CD4-positive, alpha-beta memory T cell (primary cell): ENCODE data around the gene PSME4. TPM values are rescaled to one million over a fixed set of nuclear protein-coding genes. Genes with fewer than 3 reads are reported as not detected.
"Not testable (repeated sequence)": the region's sequence is repeated elsewhere in the genome, so short reads cannot be mapped to it uniquely, and the experiment has no call there.

Source experiments
- CTCF ChIA-PET: fragments of 350-600 bp; sonication (Branson Sonifier 250); formaldehyde crosslinking; loops from one replicate; lab custom pipeline; 2021; ENCODE audit warnings: inconsistent platforms; ENCODE audit not compliant: partially characterized antibody; lab: Charles Lee
- POLR2A ChIA-PET: fragments of 350-600 bp; sonication (Branson Sonifier 250); formaldehyde crosslinking; loops from one replicate; lab custom pipeline; 2021; ENCODE audit not compliant: partially characterized antibody; lab: Charles Lee
- DNase-seq, 5 donors: peaks; one replicate each; pipeline versions ENCODE4 v3.0.0 to v3.0.0-alpha.2; 2020 to 2022; ENCODE audit warnings: mixed read lengths in 1 of 5
- H3K27ac ChIP-seq: one replicate; pipeline ENCODE4 v1.7.0; 2013; ENCODE audit warnings: low read depth, low read length
- H3K27me3 ChIP-seq: 2 replicates; pipeline ENCODE4 v1.7.0; 2013; ENCODE audit warnings: mild to moderate bottlenecking, low read length, moderate library complexity; ENCODE audit not compliant: insufficient read depth
- H3K36me3 ChIP-seq: 2 replicates; pipeline ENCODE4 v1.7.0; 2013; ENCODE audit warnings: mild to moderate bottlenecking, low read length, moderate library complexity; ENCODE audit not compliant: insufficient read depth
- H3K4me1 ChIP-seq: 2 replicates; pipeline ENCODE4 v1.7.0; 2013; ENCODE audit warnings: mild to moderate bottlenecking, low read length, moderate library complexity; ENCODE audit not compliant: insufficient read depth
- H3K4me3 ChIP-seq, 2 donors: one replicate each; pipeline ENCODE4 v1.7.0; 2013; ENCODE audit warnings: low read length in 2 of 2, mild to moderate bottlenecking in 1 of 2
- H3K9me3 ChIP-seq, 2 donors: one replicate each; pipeline ENCODE4 v1.7.0; 2013; ENCODE audit warnings: low read length in 2 of 2, control low read depth in 1 of 2; ENCODE audit not compliant: control insufficient read depth in 1 of 2
- H3K27ac Mint-ChIP-seq, 7 donors: one replicate each; pipeline ENCODE4 v1.8.0; 2020 to 2021; ENCODE audit warnings: mixed read lengths in 7 of 7, mild to moderate bottlenecking in 6 of 7, inconsistent platforms in 3 of 7, moderate library complexity in 3 of 7
- H3K27me3 Mint-ChIP-seq, 2 donors: one replicate each; pipeline ENCODE4 v1.8.0; 2020 to 2021; ENCODE audit warnings: mixed read lengths in 2 of 2
- H3K36me3 Mint-ChIP-seq, 2 donors: one replicate each; pipeline ENCODE4 v1.8.0; 2020 to 2021; ENCODE audit warnings: mixed read lengths in 2 of 2, inconsistent platforms in 1 of 2, mild to moderate bottlenecking in 1 of 2
- H3K4me1 Mint-ChIP-seq, 4 donors: one replicate each; pipeline ENCODE4 v1.8.0; 2020 to 2021; ENCODE audit warnings: mixed read lengths in 4 of 4, mild to moderate bottlenecking in 1 of 4
- H3K4me3 Mint-ChIP-seq, 8 donors: one replicate each; pipeline ENCODE4 v1.8.0; 2020 to 2021; ENCODE audit warnings: mixed read lengths in 8 of 8, mild to moderate bottlenecking in 7 of 8, moderate library complexity in 6 of 8, inconsistent platforms in 3 of 8
- H3K9me3 Mint-ChIP-seq, 8 donors: one replicate each; pipeline ENCODE4 v1.8.0; 2020 to 2021; ENCODE audit warnings: mixed read lengths in 8 of 8, mild to moderate bottlenecking in 5 of 8, inconsistent platforms in 3 of 8, moderate library complexity in 1 of 8
- intact Hi-C: fragments of 100-400 bp; cut with micrococcal nuclease; formaldehyde crosslinking; loops from one replicate; pipeline ENCODE4 v1.15.1; 2023
- polyA plus RNA-seq, 2 donors: library from polyadenylated mRNA; unstranded; fragments of 300-500 nt; fragmentation: Illumina TruSeq; gene quantifications; one replicate each; pipeline ENCODE4 v1.2.3, GENCODE V29; 2021
- total RNA-seq, 2 experiments: library from RNA; stranded (reverse); gene quantifications; one replicate each; pipeline ENCODE4 v1.2.3, GENCODE V29; 2021

The PSME4 gene
- total and polyA plus RNA-seq, 4 experiments from 2014 or later, result 2.3 to 49.9 (median 25.0) TPM

GRCh38 chr2:53861824-53862223 lies 109.0 kb downstream of the PSME4 start:
- DNase-seq, result no peak
- ChIA-PET POLR2A (no interaction called here), CTCF (no interaction called here)
- H3K4me3 ChIP-seq, result no peak overlapping the region
- H3K36me3 ChIP-seq, result peaks cover 20% of the 10 kb centered on the region
- no peaks in the 10 kb centered on the region for H3K27me3 Mint-ChIP-seq
- no peaks in the 10 kb centered on the region for H3K27me3 ChIP-seq
- H3K9me3 ChIP-seq, result no peaks in the 10 kb centered on the region
- H3K27ac ChIP-seq, result no peak overlapping the region
- peak overlapping the region in 2 of 7 donors; percentile 35 to 37 for H3K27ac Mint-ChIP-seq
- H3K4me1 ChIP-seq, result no peaks in the 10 kb centered on the region
- intact Hi-C loops, result no loop called here
- H3K9me3 Mint-ChIP-seq, result no peaks in the 10 kb centered on the region
- peaks cover 0 to 8% (median 3%) of the 10 kb centered on the region in 4 donors for H3K4me1 Mint-ChIP-seq
- no peak overlapping the region for H3K4me3 Mint-ChIP-seq
- H3K36me3 Mint-ChIP-seq, result peaks cover 43 to 49% of the 10 kb centered on the region in 2 donors

GRCh38 chr2:53859206-53860181 lies 111.3 kb downstream of the PSME4 start, which contains the start of gene GPR75:
Gene GPR75, minus strand, starts transcription at chr2:53859967. Its CDS starts 5,211 bp downstream, at chr2:53854756.
- no peak for DNase-seq
- H3K36me3 Mint-ChIP-seq, result peaks cover 31 to 35% of the 10 kb centered on the region in 2 donors
- intact Hi-C loops, result no loop called here
- Histone ChIP-seq H3K27ac (no peak within 1 kb of the TSS), H3K36me3 (no peaks in the 10 kb centered on the region), H3K9me3 (no peaks in the 10 kb centered on the region), H3K4me1 (no peaks in the 10 kb centered on the region), H3K27me3 (no peaks in the 10 kb centered on the region), H3K4me3 (no peak within 1 kb of the TSS)
- peak within 1 kb of the TSS in 1 of 7 donors; percentile 42 for H3K27ac Mint-ChIP-seq
- ChIA-PET CTCF (no interaction called here), POLR2A (no interaction called here)
- no peak within 1 kb of the TSS for H3K4me3 Mint-ChIP-seq
- peaks cover 0 to 9% (median 3%) of the 10 kb centered on the region in 4 donors for H3K4me1 Mint-ChIP-seq
- no peaks in the 10 kb centered on the region for H3K9me3 Mint-ChIP-seq
- no peaks in the 10 kb centered on the region for H3K27me3 Mint-ChIP-seq

- H3K4me3 Mint-ChIP-seq, result no peak overlapping the region
- H3K9me3 Mint-ChIP-seq, result no peaks in the 10 kb centered on the region
- ChIA-PET POLR2A (no interaction called here), CTCF (no interaction called here)
- peaks cover 0 to 6% (median 1%) of the 10 kb centered on the region in 4 donors for H3K4me1 Mint-ChIP-seq
- H3K36me3 ChIP-seq, result no peaks in the 10 kb centered on the region
- H3K4me3 ChIP-seq, result no peak overlapping the region
- DNase-seq, result no peak
- no peaks in the 10 kb centered on the region for H3K4me1 ChIP-seq
- intact Hi-C loops, result no loop called here
- no peaks in the 10 kb centered on the region for H3K9me3 ChIP-seq
- no peaks in the 10 kb centered on the region for H3K27me3 Mint-ChIP-seq
- peaks cover 32 to 46% of the 10 kb centered on the region in 2 donors for H3K36me3 Mint-ChIP-seq
- no peaks in the 10 kb centered on the region for H3K27me3 ChIP-seq
- H3K27ac Mint-ChIP-seq, result no peak overlapping the region
- no peak overlapping the region for H3K27ac ChIP-seq
These were observed 114.5 kb downstream of the PSME4 start for GRCh38 chr2:53856272-53856671.

GRCh38 chr2:53854678-53855077 lies 116.1 kb downstream of the PSME4 start:
- POLR2A ChIA-PET, result no interaction called here
- H3K36me3 ChIP-seq, result no peaks in the 10 kb centered on the region
- no peaks in the 10 kb centered on the region for H3K27me3 Mint-ChIP-seq
- no peaks in the 10 kb centered on the region for H3K27me3 ChIP-seq
- peaks cover 0 to 6% (median 1%) of the 10 kb centered on the region in 4 donors for H3K4me1 Mint-ChIP-seq
- H3K4me1 ChIP-seq, result no peaks in the 10 kb centered on the region
- no peak overlapping the region for H3K4me3 ChIP-seq
- no peaks in the 10 kb centered on the region for H3K9me3 Mint-ChIP-seq
- no peak overlapping the region for H3K27ac ChIP-seq
- CTCF ChIA-PET, result no interaction called here
- H3K4me3 Mint-ChIP-seq, result no peak overlapping the region
- DNase-seq, result no peak
- H3K9me3 ChIP-seq, result no peaks in the 10 kb centered on the region
- intact Hi-C loops, result no loop called here
- H3K27ac Mint-ChIP-seq, result peak overlapping the region in 1 of 7 donors; percentile 10
- H3K36me3 Mint-ChIP-seq, result peaks cover 26 to 40% of the 10 kb centered on the region in 2 donors

- Histone ChIP-seq H3K27ac (no peak overlapping the region), H3K9me3 (no peaks in the 10 kb centered on the region), H3K36me3 (no peaks in the 10 kb centered on the region), H3K27me3 (no peaks in the 10 kb centered on the region), H3K4me3 (no peak overlapping the region), H3K4me1 (no peaks in the 10 kb centered on the region)
- Mint-ChIP-seq H3K4me1 (peaks cover 0 to 3% (median 0%) of the 10 kb centered on the region in 4 donors), H3K27me3 (no peaks in the 10 kb centered on the region), H3K36me3 (peaks cover 23 to 34% of the 10 kb centered on the region in 2 donors), H3K9me3 (no peaks in the 10 kb centered on the region), H3K27ac (peak overlapping the region in 1 of 7 donors; percentile 53), H3K4me3 (no peak overlapping the region)
- POLR2A ChIA-PET, result no interaction called here
- no peak for DNase-seq
- CTCF ChIA-PET, result no interaction called here
- intact Hi-C loops, result no loop called here
These were observed 118.3 kb downstream of the PSME4 start for GRCh38 chr2:53852532-53852931.

DNA sequence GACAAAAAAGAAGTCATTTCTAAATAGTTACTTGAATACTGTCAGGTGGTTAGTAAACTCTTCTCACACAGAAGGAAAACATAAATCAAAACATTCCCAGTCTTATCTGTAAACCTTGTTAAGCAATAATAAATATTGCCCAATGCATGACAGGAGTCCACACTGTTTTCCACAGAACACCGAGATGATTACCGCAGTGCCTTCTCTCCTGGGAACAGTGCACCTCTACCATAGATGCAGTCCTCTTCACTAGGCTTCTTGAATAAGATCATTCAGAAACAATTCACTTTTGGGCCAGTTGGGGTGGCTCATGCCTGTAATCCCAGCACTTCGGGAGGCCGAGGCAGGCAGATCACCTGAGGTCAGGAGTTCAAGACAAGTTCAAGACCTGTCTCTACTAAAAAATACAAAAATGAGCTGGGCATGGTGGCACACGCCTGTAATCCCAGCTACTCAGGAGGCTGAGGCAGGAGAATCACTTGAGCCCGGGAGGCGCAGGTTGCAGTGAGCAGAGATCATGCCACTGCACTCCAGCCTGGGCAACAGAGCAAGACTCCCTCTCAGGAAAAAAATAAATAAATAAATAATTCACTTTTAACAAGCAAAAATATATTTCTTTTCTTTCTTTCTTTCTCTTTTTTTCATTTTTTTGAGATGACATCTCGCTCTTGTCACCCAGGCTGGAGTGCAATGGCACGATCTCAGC lies 119.6 kb downstream of the PSME4 start:
- H3K4me1 ChIP-seq, H3K36me3 ChIP-seq, H3K9me3 ChIP-seq, H3K4me3 ChIP-seq, H3K27me3 Mint-ChIP-seq, H3K4me1 Mint-ChIP-seq, H3K9me3 Mint-ChIP-seq, H3K27ac Mint-ChIP-seq, CTCF ChIA-PET, DNase-seq, POLR2A ChIA-PET, H3K27ac ChIP-seq, intact Hi-C loops, H3K27me3 ChIP-seq, H3K4me3 Mint-ChIP-seq: not testable (repeated sequence)
- H3K36me3 Mint-ChIP-seq, result peaks cover 23 to 36% of the 10 kb centered on the region in 2 donors

DNA sequence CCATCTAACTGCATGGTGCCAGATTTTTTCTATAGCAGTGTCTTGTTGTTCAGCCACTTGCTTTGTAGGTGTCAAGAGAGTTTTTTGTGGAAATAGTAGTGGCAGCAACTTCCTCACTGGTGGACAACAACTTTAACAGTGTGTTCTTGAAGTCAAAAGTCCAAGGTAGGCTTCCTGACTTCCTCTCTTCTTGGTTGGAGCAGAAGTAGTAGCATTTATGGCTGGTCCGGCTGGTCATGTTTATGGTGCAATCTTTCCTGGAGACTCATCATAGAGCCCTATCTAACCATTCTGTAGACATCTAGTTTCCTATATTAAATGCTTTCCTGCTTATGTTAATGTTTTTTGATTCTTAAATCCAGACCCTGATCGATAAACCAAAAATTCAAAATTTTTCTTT lies 122.7 kb downstream of the PSME4 start:
- ChIA-PET POLR2A (no interaction called here), CTCF (no interaction called here)
- no peaks in the 10 kb centered on the region for H3K27me3 Mint-ChIP-seq
- H3K4me1 Mint-ChIP-seq, result peaks cover 5 to 8% (median 6%) of the 10 kb centered on the region in 4 donors
- Histone ChIP-seq H3K4me3 (no peak overlapping the region), H3K27me3 (no peaks in the 10 kb centered on the region), H3K36me3 (no peaks in the 10 kb centered on the region), H3K4me1 (no peaks in the 10 kb centered on the region), H3K9me3 (no peaks in the 10 kb centered on the region), H3K27ac (no peak overlapping the region)
- H3K36me3 Mint-ChIP-seq, result peaks cover 6 to 10% of the 10 kb centered on the region in 2 donors
- no peak overlapping the region for H3K4me3 Mint-ChIP-seq
- DNase-seq, result no peak
- H3K9me3 Mint-ChIP-seq, result peaks cover 0 to 2% (median 0%) of the 10 kb centered on the region in 8 donors
- H3K27ac Mint-ChIP-seq, result peak overlapping the region in 1 of 7 donors; percentile 57
- intact Hi-C loops, result no loop called here
